Panc1 (cell line): Measurements from ENCODE around the gene DGKD. TPM values are rescaled to one million over a fixed set of nuclear protein-coding genes. Genes with fewer than 3 reads are reported as not detected.

Source experiments
- ATAC-seq: fragments of 200-7000 bp; cut with Tn5 transposase; 2 replicates; pipeline ENCODE4 v1.9.1; 2020; ENCODE audit warnings: mild to moderate bottlenecking, moderate library complexity
- BruUV-seq: library from RNA; stranded (reverse); fragments of 400-500 nt; replicated peaks from 2 replicates; lab custom pipeline; 2021; lab: Mats Ljungman, UMichigan
- CTCF ChIA-PET: fragments of 300-600 bp; sonication (Branson Sonifier 250); formaldehyde crosslinking; loops from one replicate; lab custom pipeline; 2022; ENCODE audit warnings: antibody characterized with exemption; lab: Charles Lee
- POLR2A ChIA-PET: fragments of 300-600 bp; sonication (Branson Sonifier 250); formaldehyde crosslinking; loops from one replicate; lab custom pipeline; 2022; ENCODE audit warnings: antibody characterized with exemption; lab: Charles Lee
- DNase-seq: peaks from one replicate; pipeline ENCODE4 v3.0.0-alpha.2; 2010; ENCODE audit warnings: low read depth, low spot score
- H3K27ac ChIP-seq: 2 replicates; pipeline ENCODE4 v1.5.1; 2011; ENCODE audit warnings: mild to moderate bottlenecking, low read length, inconsistent platforms
- H3K27me3 ChIP-seq: fragments of 200-500 bp; sonication (Bioruptor generic); 2 replicates; pipeline ENCODE4 v1.6.0; 2014; ENCODE audit warnings: low read length, inconsistent platforms; ENCODE audit not compliant: control insufficient read depth, insufficient read depth
- H3K36me3 ChIP-seq: fragments of 200-500 bp; sonication (Bioruptor generic); 2 replicates; pipeline ENCODE4 v1.5.1; 2014; ENCODE audit warnings: inconsistent platforms, mild to moderate bottlenecking, low read length, moderate library complexity; ENCODE audit not compliant: control insufficient read depth, insufficient read depth
- H3K4me1 ChIP-seq: 2 replicates; pipeline ENCODE4 v1.5.1; 2011; ENCODE audit warnings: inconsistent platforms, mild to moderate bottlenecking, low read length, moderate library complexity; ENCODE audit not compliant: control insufficient read depth, insufficient read depth
- H3K4me3 ChIP-seq, 2 experiments: 2 replicates each; pipeline ENCODE4 v1.5.1; 2011 to 2012; ENCODE audit warnings: low read depth in 2 of 2, low read length in 2 of 2, mild to moderate bottlenecking in 2 of 2, inconsistent platforms in 1 of 2, moderate library complexity in 1 of 2
- H3K9me3 ChIP-seq: fragments of 200-500 bp; sonication (Bioruptor generic); 2 replicates; pipeline ENCODE4 v1.5.1; 2014; ENCODE audit warnings: low read depth, mild to moderate bottlenecking, inconsistent platforms, low read length, moderate library complexity; ENCODE audit not compliant: control insufficient read depth, insufficient read depth
- CTCF ChIP-seq: fragments of 450-650 bp; IDR thresholded peaks from 2 replicates; pipeline ENCODE4 v1.5.1; 2017; ENCODE audit warnings: mild to moderate bottlenecking
- POLR2AphosphoS5 ChIP-seq: IDR thresholded peaks from 2 replicates; pipeline ENCODE4 v1.6.1; 2012; ENCODE audit warnings: mild to moderate bottlenecking, low read depth, low read length, moderate library complexity
- REST ChIP-seq, 2 experiments: IDR thresholded peaks; 2 replicates each; pipeline ENCODE4 v1.6.1; 2011 to 2012; ENCODE audit warnings: low read depth in 2 of 2, control low read depth in 1 of 2, low read length in 1 of 2, mild to moderate bottlenecking in 1 of 2, moderate library complexity in 1 of 2; ENCODE audit not compliant: insufficient read depth in 1 of 2
- SIN3A ChIP-seq: IDR thresholded peaks from 2 replicates; pipeline ENCODE4 v1.6.1; 2012; ENCODE audit warnings: low read depth, mild to moderate bottlenecking, low read length, moderate library complexity, borderline replicate concordance; ENCODE audit not compliant: insufficient read depth
- TCF7L2 ChIP-seq: IDR thresholded peaks from 2 replicates; pipeline ENCODE4 v1.6.1; 2011; ENCODE audit warnings: mild to moderate bottlenecking, low read depth, low read length, inconsistent platforms
- in situ Hi-C: cut with HindIII; loops from 2 replicates; pipeline ENCODE4 v1.10.0; 2016; ENCODE audit warnings: low sequenced_read_pairs, low pct_unique_long_range_greater_than_20kb
- intact Hi-C: fragments of 100-400 bp; cut with micrococcal nuclease; formaldehyde crosslinking; loops from one replicate; pipeline ENCODE4 v1.10.0; 2022; ENCODE audit not compliant: unreplicated experiment
- total RNA-seq: library from RNA; stranded (reverse); gene quantifications from one replicate; pipeline ENCODE4 v1.2.1, GENCODE V29; 2021; ENCODE audit not compliant: unreplicated experiment

The DGKD gene
- total RNA-seq, 1 experiment from 2014 or later, result 89.0 TPM

GRCh38 chr2:233331536-233331935 lies 22.8 kb upstream of the DGKD start:
- no peaks in the 10 kb centered on the region for H3K4me1 ChIP-seq
- ChIA-PET CTCF (no interaction called here), POLR2A (no interaction called here)
- intact Hi-C loops, result no loop called here
- H3K27me3 ChIP-seq, result no peaks in the 10 kb centered on the region
- H3K27ac ChIP-seq, result no peak overlapping the region
- no peak for DNase-seq
- ATAC-seq, result no peak
- no peak overlapping the region for H3K4me3 ChIP-seq
- TF ChIP-seq SIN3A (no peak), REST (IDR thresholded peaks at IDR 0.05; ENCODE audit: insufficient read depth in 1 of 2, low read depth in 2 of 2, low read length in 1 of 2) (no peak), TCF7L2 (no peak), CTCF (no peak), POLR2AphosphoS5 (no peak)
- no TSS peak for BruUV-seq
- in situ Hi-C loops, result no loop called here
- H3K9me3 ChIP-seq, result no peaks in the 10 kb centered on the region
- H3K36me3 ChIP-seq, result no peaks in the 10 kb centered on the region

- no peak for TF ChIP-seq REST (IDR thresholded peaks at IDR 0.05; ENCODE audit: insufficient read depth in 1 of 2, low read depth in 2 of 2, low read length in 1 of 2)
- TF ChIP-seq SIN3A, result no peak
- no peak for TF ChIP-seq POLR2AphosphoS5
- TF ChIP-seq CTCF, result no peak
- no peak for TF ChIP-seq TCF7L2
- BruUV-seq, result no TSS peak
- H3K27me3 ChIP-seq, result no peaks in the 10 kb centered on the region
- ATAC-seq (no peak), DNase-seq (no peak)
- H3K36me3 ChIP-seq, result no peaks in the 10 kb centered on the region
- H3K27ac ChIP-seq, result 0 out of 2 replicates have a peak overlapping the region, but pooled peaks have one; percentile 44
- in situ Hi-C loops, result no loop called here
- ChIA-PET CTCF (no interaction called here), POLR2A (no interaction called here)
- H3K4me3 ChIP-seq, result no peak overlapping the region
- no peaks in the 10 kb centered on the region for H3K4me1 ChIP-seq
- intact Hi-C loops, result no loop called here
- no peaks in the 10 kb centered on the region for H3K9me3 ChIP-seq
These were observed 22.2 kb upstream of the DGKD start for GRCh38 chr2:233332125-233332524.
